Adrenal gland (tissue), 5 donors: ENCODE data around the gene GFOD2.

ENCODE experiments used
- POLR2A ChIP-seq, 2 donors: fragments of 450-650 bp; IDR thresholded peaks; one replicate each; pipeline ENCODE4 v1.6.1; 2017; ENCODE audit warnings: antibody characterized with exemption in 2 of 2, mild to moderate bottlenecking in 2 of 2, moderate library complexity in 1 of 2
- TF ChIP-seq, protein P1 (sequence below), 6 experiments: fragments of 450-650 bp in 4 of 6; fragments of 200-600 bp in 2 of 6; sonication (generic) in 1 of 6; IDR thresholded peaks; 1 replicate in 5 of 6; 2 replicates in 1 of 6; pipeline versions ENCODE4 v1.5.1 to v1.8.0; 2016 to 2021; ENCODE audit warnings: antibody characterized with exemption in 6 of 6, mild to moderate bottlenecking in 2 of 6, moderate library complexity in 1 of 6
- donor health status: DM: no; HTN: no; CAD: no.

DNA sequence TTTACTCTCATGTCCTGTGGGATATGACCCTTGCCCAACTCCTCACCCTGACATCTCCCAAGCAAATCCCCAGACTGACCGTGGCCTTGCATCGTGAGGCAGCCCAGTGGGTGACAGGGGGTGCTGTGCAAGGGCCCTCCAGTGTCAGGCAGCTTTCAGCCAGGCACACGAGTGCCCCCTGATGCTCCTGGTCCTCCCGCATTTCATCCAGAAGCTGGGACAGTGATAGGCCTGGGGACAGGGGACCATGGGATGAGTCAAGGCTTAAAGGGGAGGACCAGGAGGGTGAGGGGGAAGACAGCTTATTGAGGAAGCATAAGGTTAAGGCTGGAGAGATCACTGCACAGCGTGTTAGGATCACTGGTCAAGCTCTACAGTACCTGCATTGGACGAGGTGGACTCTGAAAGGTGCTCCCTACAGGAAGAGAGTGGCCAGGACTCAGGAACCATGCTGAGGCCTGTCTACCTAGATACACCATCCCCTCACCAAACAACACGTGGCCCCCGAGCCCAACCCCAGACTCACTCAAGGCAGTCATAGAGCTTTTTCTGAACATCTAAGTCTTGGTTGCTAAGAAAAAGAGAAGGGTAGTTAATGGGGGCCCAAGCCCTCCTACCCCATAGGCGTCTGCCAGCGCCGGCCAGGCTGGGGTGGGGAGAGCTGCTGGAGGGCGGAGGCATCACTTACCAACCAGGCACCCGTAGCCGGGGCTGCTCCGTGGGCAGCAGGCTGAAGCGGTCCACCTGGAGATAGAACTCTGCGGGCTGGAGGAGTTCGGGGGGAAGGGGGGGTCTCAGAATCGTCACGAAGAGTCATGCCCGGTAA, 60.1 kb downstream of the GFOD2 start:
- no peak for TF ChIP-seq POLR2A (IDR thresholded peaks at IDR 0.05)
- TF ChIP-seq, protein P1, sequence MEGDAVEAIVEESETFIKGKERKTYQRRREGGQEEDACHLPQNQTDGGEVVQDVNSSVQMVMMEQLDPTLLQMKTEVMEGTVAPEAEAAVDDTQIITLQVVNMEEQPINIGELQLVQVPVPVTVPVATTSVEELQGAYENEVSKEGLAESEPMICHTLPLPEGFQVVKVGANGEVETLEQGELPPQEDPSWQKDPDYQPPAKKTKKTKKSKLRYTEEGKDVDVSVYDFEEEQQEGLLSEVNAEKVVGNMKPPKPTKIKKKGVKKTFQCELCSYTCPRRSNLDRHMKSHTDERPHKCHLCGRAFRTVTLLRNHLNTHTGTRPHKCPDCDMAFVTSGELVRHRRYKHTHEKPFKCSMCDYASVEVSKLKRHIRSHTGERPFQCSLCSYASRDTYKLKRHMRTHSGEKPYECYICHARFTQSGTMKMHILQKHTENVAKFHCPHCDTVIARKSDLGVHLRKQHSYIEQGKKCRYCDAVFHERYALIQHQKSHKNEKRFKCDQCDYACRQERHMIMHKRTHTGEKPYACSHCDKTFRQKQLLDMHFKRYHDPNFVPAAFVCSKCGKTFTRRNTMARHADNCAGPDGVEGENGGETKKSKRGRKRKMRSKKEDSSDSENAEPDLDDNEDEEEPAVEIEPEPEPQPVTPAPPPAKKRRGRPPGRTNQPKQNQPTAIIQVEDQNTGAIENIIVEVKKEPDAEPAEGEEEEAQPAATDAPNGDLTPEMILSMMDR (IDR thresholded peaks at IDR 0.05) = no peak
